Nephron (organoid): ENCODE measurements around the gene DBNDD2.
A peak's percentile ranks its signal among the peaks of the same experiment; 100 is the strongest.

Experiments
- H3K27ac Mint-ChIP-seq, 3 experiments: 2 replicates each; pipeline ENCODE4 v1.8.0; 2020; ENCODE audit warnings: mixed read lengths in 3 of 3, mild to moderate bottlenecking in 2 of 3, moderate library complexity in 1 of 3
- H3K27me3 Mint-ChIP-seq: 2 replicates; pipeline ENCODE4 v1.8.0; 2021; ENCODE audit warnings: low read depth, mild to moderate bottlenecking, moderate library complexity, mixed read lengths
- H3K36me3 Mint-ChIP-seq: 2 replicates; pipeline ENCODE4 v1.8.0; 2020; ENCODE audit warnings: low read depth, mixed read lengths
- H3K4me1 Mint-ChIP-seq: 2 replicates; pipeline ENCODE4 v1.8.0; 2020; ENCODE audit warnings: mixed read lengths
- H3K4me3 Mint-ChIP-seq, 3 experiments: 2 replicates each; pipeline ENCODE4 v1.8.0; 2020; ENCODE audit warnings: mild to moderate bottlenecking in 3 of 3, mixed read lengths in 3 of 3, moderate library complexity in 2 of 3
- H3K9me3 Mint-ChIP-seq: 2 replicates; pipeline ENCODE4 v1.8.0; 2020; ENCODE audit warnings: mixed read lengths
- CTCF ChIP-seq, 3 experiments: fragments of 200-600 bp; sonication (generic); IDR thresholded peaks; one replicate each; pipeline ENCODE4 v1.5.0; 2021; ENCODE audit warnings: antibody characterized with exemption in 3 of 3; ENCODE audit not compliant: unreplicated experiment in 3 of 3

Gene DBNDD2

GRCh38 chr20:45407067-45407745, 883 bp upstream of the DBNDD2 start:
- no peak for TF ChIP-seq CTCF (IDR thresholded peaks at IDR 0.05; ENCODE audit: unreplicated experiment in 3 of 3)
- no peaks in the 10 kb centered on the region for H3K4me1 Mint-ChIP-seq
- peaks cover 10% of the 10 kb centered on the region for H3K36me3 Mint-ChIP-seq
- peak overlapping the region; percentile 82 to 85 (median 84) for H3K4me3 Mint-ChIP-seq
- H3K27me3 Mint-ChIP-seq, result peaks cover 61% of the 10 kb centered on the region
- H3K9me3 Mint-ChIP-seq, result peaks cover 3% of the 10 kb centered on the region
- peak overlapping the region in 1 of 3 experiments; percentile 24 for H3K27ac Mint-ChIP-seq

- no peak for TF ChIP-seq CTCF (IDR thresholded peaks at IDR 0.05; ENCODE audit: unreplicated experiment in 3 of 3)
- H3K27me3 Mint-ChIP-seq, result peaks cover 49% of the 10 kb centered on the region
- H3K27ac Mint-ChIP-seq, result no peak overlapping the region
- no peaks in the 10 kb centered on the region for H3K36me3 Mint-ChIP-seq
- no peaks in the 10 kb centered on the region for H3K4me1 Mint-ChIP-seq
- H3K4me3 Mint-ChIP-seq, result peak overlapping the region; percentile 68 to 74 (median 69)
- no peaks in the 10 kb centered on the region for H3K9me3 Mint-ChIP-seq
These were observed 641 bp downstream of the DBNDD2 start for GRCh38 chr20:45408646-45409213.

GRCh38 chr20:45409521-45410272, 1.6 kb downstream of the DBNDD2 start:
- no peaks in the 10 kb centered on the region for H3K9me3 Mint-ChIP-seq
- no peak for TF ChIP-seq CTCF (IDR thresholded peaks at IDR 0.05; ENCODE audit: unreplicated experiment in 3 of 3)
- peaks cover 39% of the 10 kb centered on the region for H3K27me3 Mint-ChIP-seq
- H3K4me3 Mint-ChIP-seq, result no peak overlapping the region
- H3K4me1 Mint-ChIP-seq, result no peaks in the 10 kb centered on the region
- no peak overlapping the region for H3K27ac Mint-ChIP-seq
- H3K36me3 Mint-ChIP-seq, result no peaks in the 10 kb centered on the region

- peak overlapping the region in 1 of 3 experiments; percentile 36 for H3K4me3 Mint-ChIP-seq
- no peaks in the 10 kb centered on the region for H3K9me3 Mint-ChIP-seq
- no peaks in the 10 kb centered on the region for H3K36me3 Mint-ChIP-seq
- H3K4me1 Mint-ChIP-seq, result peaks cover 8% of the 10 kb centered on the region
- no peak overlapping the region for H3K27ac Mint-ChIP-seq
- TF ChIP-seq CTCF (IDR thresholded peaks at IDR 0.05; ENCODE audit: unreplicated experiment in 3 of 3), result no peak
- H3K27me3 Mint-ChIP-seq, result peaks cover 28% of the 10 kb centered on the region
These were observed 2.8 kb downstream of the DBNDD2 start for GRCh38 chr20:45410887-45411286.

- H3K4me3 Mint-ChIP-seq, result peak overlapping the region in 1 of 3 experiments; percentile 26
- no peak overlapping the region for H3K27ac Mint-ChIP-seq
- no peaks in the 10 kb centered on the region for H3K36me3 Mint-ChIP-seq
- H3K4me1 Mint-ChIP-seq, result peaks cover 18% of the 10 kb centered on the region
- H3K9me3 Mint-ChIP-seq, result no peaks in the 10 kb centered on the region
- TF ChIP-seq CTCF (IDR thresholded peaks at IDR 0.05; ENCODE audit: unreplicated experiment in 3 of 3), result no peak
- peaks cover 17% of the 10 kb centered on the region for H3K27me3 Mint-ChIP-seq
These were observed 4.6 kb downstream of the DBNDD2 start for GRCh38 chr20:45412653-45413052.
